HepG2 (cell line): Measurements from ENCODE around the gene PODXL2. TPM values are rescaled to one million over a fixed set of nuclear protein-coding genes. Genes with fewer than 3 reads are reported as not detected.
A peak's percentile ranks its signal among the peaks of the same experiment; 100 is the strongest.

Source experiments
- AHR ChIP-seq: IDR thresholded peaks from 2 replicates; pipeline ENCODE4 v1.6.1; 2018; ENCODE audit warnings: missing genetic modification reagents, missing compliant biosample characterization
- FOXK2 ChIP-seq: fragments of 450-650 bp; IDR thresholded peaks from 2 replicates; pipeline ENCODE4 v1.6.1; 2016
- GFI1 ChIP-seq: sonication (generic); formaldehyde crosslinking; IDR thresholded peaks from 2 replicates; pipeline ENCODE4 v1.5.0; 2020; ENCODE audit warnings: missing genetic modification reagents, mild to moderate bottlenecking, borderline replicate concordance
- HNF4A ChIP-seq: sonication (generic); formaldehyde crosslinking; IDR thresholded peaks from 2 replicates; pipeline ENCODE4 v1.4.0; 2020; ENCODE audit warnings: missing genetic modification reagents
- HNRNPL ChIP-seq: fragments of 200-400 bp; formaldehyde crosslinking; IDR thresholded peaks from 2 replicates; pipeline ENCODE4 v1.6.1; 2017; ENCODE audit warnings: mild to moderate bottlenecking, low read depth, low read length
- IKZF1 ChIP-seq: fragments of 450-650 bp; IDR thresholded peaks from 2 replicates; pipeline ENCODE4 v1.7.1; 2016
- IRX3 ChIP-seq: sonication (generic); formaldehyde crosslinking; IDR thresholded peaks from 2 replicates; pipeline ENCODE4 v1.8.1; 2023; ENCODE audit warnings: mild to moderate bottlenecking, low read depth, missing genetic modification reagents, borderline replicate concordance
- NPAS2 ChIP-seq: sonication (generic); formaldehyde crosslinking; IDR thresholded peaks from 2 replicates; pipeline ENCODE4 v1.8.0; 2022; ENCODE audit warnings: mild to moderate bottlenecking, missing genetic modification reagents, borderline replicate concordance
- PAX8 ChIP-seq: sonication (generic); formaldehyde crosslinking; IDR thresholded peaks from 2 replicates; pipeline ENCODE4 v1.8.0; 2022; ENCODE audit warnings: mild to moderate bottlenecking, missing genetic modification reagents, borderline replicate concordance
- PHF20 ChIP-seq: sonication (generic); formaldehyde crosslinking; IDR thresholded peaks from 2 replicates; pipeline ENCODE4 v1.5.0; 2020; ENCODE audit warnings: mild to moderate bottlenecking, missing genetic modification reagents
- SIX1 ChIP-seq: sonication (generic); formaldehyde crosslinking; IDR thresholded peaks from 2 replicates; pipeline ENCODE4 v1.4.0; 2020; ENCODE audit warnings: missing genetic modification reagents, borderline replicate concordance
- SNAI1 ChIP-seq: sonication (generic); formaldehyde crosslinking; IDR thresholded peaks from 2 replicates; pipeline ENCODE4 v1.5.0; 2020; ENCODE audit warnings: mild to moderate bottlenecking, missing genetic modification reagents, borderline replicate concordance
- TAF15 ChIP-seq: fragments of 200-400 bp; formaldehyde crosslinking; IDR thresholded peaks from one replicate; pipeline ENCODE4 v1.6.1; 2018; ENCODE audit warnings: mild to moderate bottlenecking, low read depth, low read length; ENCODE audit not compliant: poor library complexity, severe bottlenecking
- TCF7 ChIP-seq: sonication (generic); IDR thresholded peaks from 2 replicates; pipeline ENCODE4 v1.6.1; 2016; ENCODE audit warnings: antibody characterized with exemption, low read depth
- THAP11 ChIP-seq: IDR thresholded peaks from 2 replicates; pipeline ENCODE4 v1.6.1; 2016; ENCODE audit warnings: missing biosample characterization, missing genetic modification reagents
- YY1 ChIP-seq: IDR thresholded peaks from 2 replicates; pipeline ENCODE4 v1.6.1; 2011; ENCODE audit warnings: low read length, low read depth, moderate library complexity, mild to moderate bottlenecking; ENCODE audit not compliant: insufficient read depth, insufficient replicate concordance
- ZNF17 ChIP-seq: sonication (generic); formaldehyde crosslinking; IDR thresholded peaks from 2 replicates; pipeline ENCODE4 v1.5.0; 2020; ENCODE audit warnings: mild to moderate bottlenecking, missing genetic modification reagents
- ZNF224 ChIP-seq: sonication (generic); formaldehyde crosslinking; IDR thresholded peaks from 2 replicates; pipeline ENCODE4 v1.5.0; 2020; ENCODE audit warnings: mild to moderate bottlenecking, missing genetic modification reagents
- ZNF33B ChIP-seq: sonication (generic); formaldehyde crosslinking; IDR thresholded peaks from 2 replicates; pipeline ENCODE4 v1.5.1; 2020; ENCODE audit warnings: mild to moderate bottlenecking, missing genetic modification reagents
- ZNF547 ChIP-seq: sonication (generic); formaldehyde crosslinking; IDR thresholded peaks from 2 replicates; pipeline ENCODE4 v1.5.1; 2020; ENCODE audit warnings: mild to moderate bottlenecking, missing genetic modification reagents
- ZNF678 ChIP-seq: sonication (generic); formaldehyde crosslinking; IDR thresholded peaks from 2 replicates; pipeline ENCODE4 v1.4.0; 2020; ENCODE audit warnings: mild to moderate bottlenecking, missing genetic modification reagents
- ZNF768 ChIP-seq: sonication (generic); formaldehyde crosslinking; IDR thresholded peaks from 2 replicates; pipeline ENCODE4 v1.4.0; 2020; ENCODE audit warnings: missing genetic modification reagents
- polyA plus RNA-seq, 8 experiments: library from polyadenylated mRNA; depleted of rRNA in 3 of 8; stranded (reverse) in 7 of 8; unstranded in 1 of 8; fragments of >200 nt; fragmentation: Illumina TruSeq in 4 of 8; extraction: Trizol in 4 of 8; gene quantifications; 2 replicates each; pipeline versions ENCODE4 v1.2.1 to v1.2.3, GENCODE V29; 2011 to 2016; ENCODE audit warnings: low read depth in 4 of 8, missing spikeins in 1 of 8, mixed read lengths in 1 of 8; ENCODE audit not compliant: insufficient read depth in 1 of 8
- total RNA-seq, 5 experiments: library from RNA; depleted of rRNA; stranded (reverse); fragments of >200 nt; fragmentation: Illumina TruSeq; extraction: Trizol; gene quantifications; 2 replicates each; pipeline ENCODE4 v1.2.3, GENCODE V29; 2016; ENCODE audit warnings: low read depth in 1 of 5
- TF ChIP-seq, protein P1 (sequence below): sonication (generic); formaldehyde crosslinking; IDR thresholded peaks from 2 replicates; pipeline ENCODE4 v1.8.0; 2023; ENCODE audit warnings: mild to moderate bottlenecking, missing genetic modification reagents
- TF ChIP-seq, protein P2 (sequence below): sonication (generic); formaldehyde crosslinking; conservative IDR thresholded peaks from 2 replicates; pipeline ENCODE4 v1.4.0; 2020; ENCODE audit warnings: missing genetic modification reagents
- TF ChIP-seq, protein P3 (sequence below): sonication (generic); formaldehyde crosslinking; IDR thresholded peaks from 2 replicates; pipeline ENCODE4 v1.4.0; 2020; ENCODE audit warnings: mild to moderate bottlenecking, missing genetic modification reagents, borderline replicate concordance
- TF ChIP-seq, protein P4 (sequence below): sonication (generic); formaldehyde crosslinking; IDR thresholded peaks from 2 replicates; pipeline ENCODE4 v1.8.0; 2022; ENCODE audit warnings: missing genetic modification reagents, low read depth, mild to moderate bottlenecking, borderline replicate concordance

Gene PODXL2
- total and polyA plus RNA-seq, 2 of the 13 experiments (the other 11 are each of a cell fraction or from before 2014, with no cell fraction given), result 20.4 to 25.1 TPM

DNA sequence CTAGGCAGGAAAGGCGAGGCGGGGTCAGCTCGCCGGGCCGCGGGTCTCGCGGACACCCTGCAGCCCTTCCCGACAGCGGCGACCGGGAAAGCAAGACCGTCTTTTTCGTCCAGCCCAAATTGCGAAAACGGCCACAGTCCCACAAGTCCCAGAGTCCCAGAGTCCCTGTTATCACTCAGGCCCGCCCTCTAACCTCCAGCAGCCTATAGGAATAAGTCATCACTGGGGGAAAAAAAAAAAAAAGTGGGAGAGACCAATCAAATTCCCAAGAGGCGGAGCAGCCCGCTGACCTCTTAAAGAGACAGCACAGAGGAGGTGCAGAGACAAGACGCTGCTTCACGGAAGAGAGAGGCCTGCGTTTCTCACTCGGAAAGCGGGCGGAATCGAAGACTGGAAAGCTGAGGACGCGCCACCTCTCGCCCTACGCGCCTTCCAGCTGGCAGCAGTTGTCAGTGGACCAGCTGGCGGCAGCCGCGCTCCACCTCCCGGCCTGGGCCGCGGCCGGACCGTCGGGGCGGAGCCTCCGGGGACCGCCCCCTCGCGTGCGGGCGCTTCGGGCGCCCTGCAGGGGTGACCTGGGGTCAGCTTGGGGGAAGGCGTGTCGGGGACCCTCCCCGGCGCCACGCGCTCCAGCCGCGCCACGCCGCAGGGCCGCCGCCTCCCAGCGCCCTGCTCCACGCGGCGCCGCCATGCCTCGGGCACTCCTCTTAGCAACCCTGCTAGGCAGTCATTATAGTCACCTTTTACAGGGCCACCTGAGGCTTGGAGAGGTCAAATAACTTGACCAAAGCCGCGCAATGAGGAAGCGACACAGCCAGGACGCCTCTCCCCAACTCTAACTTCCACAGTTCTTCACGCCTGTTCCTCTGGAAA is 38.2 kb upstream of the PODXL2 start, which contains the start of gene TPRA1 (continued):
- TF ChIP-seq ZNF17 (CRISPR knock-in tag), result no peak
- no peak for TF ChIP-seq TAF15
- TF ChIP-seq, protein P1, sequence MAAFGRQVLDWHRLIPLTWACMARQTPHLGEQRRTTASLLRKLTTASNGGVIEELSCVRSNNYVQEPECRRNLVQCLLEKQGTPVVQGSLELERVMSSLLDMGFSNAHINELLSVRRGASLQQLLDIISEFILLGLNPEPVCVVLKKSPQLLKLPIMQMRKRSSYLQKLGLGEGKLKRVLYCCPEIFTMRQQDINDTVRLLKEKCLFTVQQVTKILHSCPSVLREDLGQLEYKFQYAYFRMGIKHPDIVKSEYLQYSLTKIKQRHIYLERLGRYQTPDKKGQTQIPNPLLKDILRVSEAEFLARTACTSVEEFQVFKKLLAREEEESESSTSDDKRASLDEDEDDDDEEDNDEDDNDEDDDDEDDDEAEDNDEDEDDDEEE (CRISPR knock-in tag), result 0 out of 2 replicates have a peak, but pooled peaks have one; percentile 70
- TF ChIP-seq, protein P2, sequence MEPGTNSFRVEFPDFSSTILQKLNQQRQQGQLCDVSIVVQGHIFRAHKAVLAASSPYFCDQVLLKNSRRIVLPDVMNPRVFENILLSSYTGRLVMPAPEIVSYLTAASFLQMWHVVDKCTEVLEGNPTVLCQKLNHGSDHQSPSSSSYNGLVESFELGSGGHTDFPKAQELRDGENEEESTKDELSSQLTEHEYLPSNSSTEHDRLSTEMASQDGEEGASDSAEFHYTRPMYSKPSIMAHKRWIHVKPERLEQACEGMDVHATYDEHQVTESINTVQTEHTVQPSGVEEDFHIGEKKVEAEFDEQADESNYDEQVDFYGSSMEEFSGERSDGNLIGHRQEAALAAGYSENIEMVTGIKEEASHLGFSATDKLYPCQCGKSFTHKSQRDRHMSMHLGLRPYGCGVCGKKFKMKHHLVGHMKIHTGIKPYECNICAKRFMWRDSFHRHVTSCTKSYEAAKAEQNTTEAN (CRISPR knock-in tag), result no peak; the same call in 1 of the 2 replicates
- TF ChIP-seq ZNF768 (CRISPR knock-in tag), result no peak
- TF ChIP-seq HNRNPL, result no peak
- no peak for TF ChIP-seq ZNF224 (CRISPR knock-in tag)
- no peak for TF ChIP-seq FOXK2
- TF ChIP-seq NPAS2, result no peak
- TF ChIP-seq, protein P3, sequence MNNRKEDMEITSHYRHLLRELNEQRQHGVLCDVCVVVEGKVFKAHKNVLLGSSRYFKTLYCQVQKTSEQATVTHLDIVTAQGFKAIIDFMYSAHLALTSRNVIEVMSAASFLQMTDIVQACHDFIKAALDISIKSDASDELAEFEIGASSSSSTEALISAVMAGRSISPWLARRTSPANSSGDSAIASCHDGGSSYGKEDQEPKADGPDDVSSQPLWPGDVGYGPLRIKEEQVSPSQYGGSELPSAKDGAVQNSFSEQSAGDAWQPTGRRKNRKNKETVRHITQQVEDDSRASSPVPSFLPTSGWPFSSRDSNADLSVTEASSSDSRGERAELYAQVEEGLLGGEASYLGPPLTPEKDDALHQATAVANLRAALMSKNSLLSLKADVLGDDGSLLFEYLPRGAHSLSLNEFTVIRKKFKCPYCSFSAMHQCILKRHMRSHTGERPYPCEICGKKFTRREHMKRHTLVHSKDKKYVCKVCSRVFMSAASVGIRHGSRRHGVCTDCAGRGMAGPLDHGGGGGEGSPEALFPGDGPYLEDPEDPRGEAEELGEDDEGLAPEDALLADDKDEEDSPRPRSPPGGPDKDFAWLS (CRISPR knock-in tag), result no peak
- no peak for TF ChIP-seq IKZF1
- TF ChIP-seq SNAI1 (CRISPR knock-in tag), result no peak
- peak; percentile 67; the same call in 1 of the 2 replicates for TF ChIP-seq THAP11 (CRISPR knock-in tag)
- TF ChIP-seq ZNF33B, result no peak
- TF ChIP-seq YY1, result peak; percentile 73
- peak; percentile 88; the same call in 1 of the 2 replicates for TF ChIP-seq AHR (CRISPR knock-in tag)
- no peak; the same call in 1 of the 2 replicates for TF ChIP-seq ZNF678
- TF ChIP-seq IRX3, result no peak
- TF ChIP-seq GFI1 (CRISPR knock-in tag), result no peak
- TF ChIP-seq TCF7, result no peak
- peak; percentile 55 for TF ChIP-seq PHF20
- TF ChIP-seq ZNF547 (CRISPR knock-in tag), result no peak
- TF ChIP-seq, protein P4, sequence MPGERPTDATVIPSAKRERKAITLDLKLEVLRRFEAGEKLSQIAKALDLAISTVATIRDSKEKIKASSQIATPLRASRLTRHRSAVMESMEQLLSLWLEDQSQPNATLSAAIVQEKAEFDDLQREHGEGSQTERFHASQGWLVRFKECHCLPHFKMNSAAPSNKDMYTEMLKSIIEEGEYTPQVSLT (CRISPR knock-in tag), result no peak
- TF ChIP-seq SIX1 (CRISPR knock-in tag), result 0 out of 2 replicates have a peak, but pooled peaks have one; percentile 43
- no peak for TF ChIP-seq HNF4A
- no peak; the same call in 1 of the 2 replicates for TF ChIP-seq PAX8 (CRISPR knock-in tag)
